Panc1 (cell line): Measurements from ENCODE around the gene ATG10. TPM values are rescaled to one million over a fixed set of nuclear protein-coding genes. Genes with fewer than 3 reads are reported as not detected.

Experiments used
- ATAC-seq: fragments of 200-7000 bp; cut with Tn5 transposase; 2 replicates; pipeline ENCODE4 v1.9.1; 2020; ENCODE audit warnings: mild to moderate bottlenecking, moderate library complexity
- BruUV-seq: library from RNA; stranded (reverse); fragments of 400-500 nt; replicated peaks from 2 replicates; lab custom pipeline; 2021; lab: Mats Ljungman, UMichigan
- CTCF ChIA-PET: fragments of 300-600 bp; sonication (Branson Sonifier 250); formaldehyde crosslinking; loops from one replicate; lab custom pipeline; 2022; ENCODE audit warnings: antibody characterized with exemption; lab: Charles Lee
- POLR2A ChIA-PET: fragments of 300-600 bp; sonication (Branson Sonifier 250); formaldehyde crosslinking; loops from one replicate; lab custom pipeline; 2022; ENCODE audit warnings: antibody characterized with exemption; lab: Charles Lee
- DNase-seq: peaks from one replicate; pipeline ENCODE4 v3.0.0-alpha.2; 2010; ENCODE audit warnings: low read depth, low spot score
- H3K27ac ChIP-seq: 2 replicates; pipeline ENCODE4 v1.5.1; 2011; ENCODE audit warnings: mild to moderate bottlenecking, low read length, inconsistent platforms
- H3K27me3 ChIP-seq: fragments of 200-500 bp; sonication (Bioruptor generic); 2 replicates; pipeline ENCODE4 v1.6.0; 2014; ENCODE audit warnings: low read length, inconsistent platforms; ENCODE audit not compliant: control insufficient read depth, insufficient read depth
- H3K36me3 ChIP-seq: fragments of 200-500 bp; sonication (Bioruptor generic); 2 replicates; pipeline ENCODE4 v1.5.1; 2014; ENCODE audit warnings: inconsistent platforms, mild to moderate bottlenecking, low read length, moderate library complexity; ENCODE audit not compliant: control insufficient read depth, insufficient read depth
- H3K4me1 ChIP-seq: 2 replicates; pipeline ENCODE4 v1.5.1; 2011; ENCODE audit warnings: inconsistent platforms, mild to moderate bottlenecking, low read length, moderate library complexity; ENCODE audit not compliant: control insufficient read depth, insufficient read depth
- H3K4me3 ChIP-seq, 2 experiments: 2 replicates each; pipeline ENCODE4 v1.5.1; 2011 to 2012; ENCODE audit warnings: low read depth in 2 of 2, low read length in 2 of 2, mild to moderate bottlenecking in 2 of 2, inconsistent platforms in 1 of 2, moderate library complexity in 1 of 2
- H3K9me3 ChIP-seq: fragments of 200-500 bp; sonication (Bioruptor generic); 2 replicates; pipeline ENCODE4 v1.5.1; 2014; ENCODE audit warnings: low read depth, mild to moderate bottlenecking, inconsistent platforms, low read length, moderate library complexity; ENCODE audit not compliant: control insufficient read depth, insufficient read depth
- POLR2AphosphoS5 ChIP-seq: IDR thresholded peaks from 2 replicates; pipeline ENCODE4 v1.6.1; 2012; ENCODE audit warnings: mild to moderate bottlenecking, low read depth, low read length, moderate library complexity
- SIN3A ChIP-seq: IDR thresholded peaks from 2 replicates; pipeline ENCODE4 v1.6.1; 2012; ENCODE audit warnings: low read depth, mild to moderate bottlenecking, low read length, moderate library complexity, borderline replicate concordance; ENCODE audit not compliant: insufficient read depth
- TCF7L2 ChIP-seq: IDR thresholded peaks from 2 replicates; pipeline ENCODE4 v1.6.1; 2011; ENCODE audit warnings: mild to moderate bottlenecking, low read depth, low read length, inconsistent platforms
- in situ Hi-C: cut with HindIII; loops from 2 replicates; pipeline ENCODE4 v1.10.0; 2016; ENCODE audit warnings: low sequenced_read_pairs, low pct_unique_long_range_greater_than_20kb
- intact Hi-C: fragments of 100-400 bp; cut with micrococcal nuclease; formaldehyde crosslinking; loops from one replicate; pipeline ENCODE4 v1.10.0; 2022; ENCODE audit not compliant: unreplicated experiment
- total RNA-seq: library from RNA; stranded (reverse); gene quantifications from one replicate; pipeline ENCODE4 v1.2.1, GENCODE V29; 2021; ENCODE audit not compliant: unreplicated experiment
- TF ChIP-seq, protein P1 (sequence below): fragments of 450-650 bp; IDR thresholded peaks from 2 replicates; pipeline ENCODE4 v1.5.1; 2017; ENCODE audit warnings: mild to moderate bottlenecking
- TF ChIP-seq, protein P2 (sequence below), 2 experiments: IDR thresholded peaks; 2 replicates each; pipeline ENCODE4 v1.6.1; 2011 to 2012; ENCODE audit warnings: low read depth in 2 of 2, control low read depth in 1 of 2, low read length in 1 of 2, mild to moderate bottlenecking in 1 of 2, moderate library complexity in 1 of 2; ENCODE audit not compliant: insufficient read depth in 1 of 2

ATG10 gene
- total RNA-seq, 1 experiment from 2014 or later, result 14.0 TPM

DNA sequence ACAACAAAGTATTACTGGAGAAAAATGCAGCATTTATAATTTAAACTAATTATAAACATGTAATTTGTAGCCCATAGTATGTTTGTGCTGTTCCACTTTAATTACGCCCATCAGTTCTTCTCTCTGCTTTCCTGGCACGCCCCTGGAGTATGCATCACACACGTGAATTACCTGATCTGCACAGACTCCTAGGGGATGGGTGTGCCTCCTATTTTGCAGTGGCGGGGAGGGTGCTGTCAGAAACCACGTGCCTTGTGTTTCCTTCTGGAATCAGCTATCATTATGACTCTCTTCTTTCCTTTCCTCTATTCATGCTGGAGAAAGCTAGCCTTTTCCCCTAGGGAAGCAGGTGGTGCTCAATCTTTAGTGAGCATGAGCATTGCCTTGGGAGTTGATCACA lies 263.1 kb downstream of the ATG10 start:
- no peaks in the 10 kb centered on the region for H3K36me3 ChIP-seq
- TF ChIP-seq, protein P1, sequence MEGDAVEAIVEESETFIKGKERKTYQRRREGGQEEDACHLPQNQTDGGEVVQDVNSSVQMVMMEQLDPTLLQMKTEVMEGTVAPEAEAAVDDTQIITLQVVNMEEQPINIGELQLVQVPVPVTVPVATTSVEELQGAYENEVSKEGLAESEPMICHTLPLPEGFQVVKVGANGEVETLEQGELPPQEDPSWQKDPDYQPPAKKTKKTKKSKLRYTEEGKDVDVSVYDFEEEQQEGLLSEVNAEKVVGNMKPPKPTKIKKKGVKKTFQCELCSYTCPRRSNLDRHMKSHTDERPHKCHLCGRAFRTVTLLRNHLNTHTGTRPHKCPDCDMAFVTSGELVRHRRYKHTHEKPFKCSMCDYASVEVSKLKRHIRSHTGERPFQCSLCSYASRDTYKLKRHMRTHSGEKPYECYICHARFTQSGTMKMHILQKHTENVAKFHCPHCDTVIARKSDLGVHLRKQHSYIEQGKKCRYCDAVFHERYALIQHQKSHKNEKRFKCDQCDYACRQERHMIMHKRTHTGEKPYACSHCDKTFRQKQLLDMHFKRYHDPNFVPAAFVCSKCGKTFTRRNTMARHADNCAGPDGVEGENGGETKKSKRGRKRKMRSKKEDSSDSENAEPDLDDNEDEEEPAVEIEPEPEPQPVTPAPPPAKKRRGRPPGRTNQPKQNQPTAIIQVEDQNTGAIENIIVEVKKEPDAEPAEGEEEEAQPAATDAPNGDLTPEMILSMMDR, result no peak
- H3K9me3 ChIP-seq, result no peaks in the 10 kb centered on the region
- no peak for DNase-seq
- no TSS peak for BruUV-seq
- H3K27ac ChIP-seq, result no peak overlapping the region
- no peaks in the 10 kb centered on the region for H3K27me3 ChIP-seq
- ATAC-seq, result no peak
- no peaks in the 10 kb centered on the region for H3K4me1 ChIP-seq
- intact Hi-C loops, result no loop called here
- in situ Hi-C loops, result no loop called here
- POLR2A ChIA-PET, result no interaction called here
- CTCF ChIA-PET, result no interaction called here
- no peak overlapping the region for H3K4me3 ChIP-seq

DNA sequence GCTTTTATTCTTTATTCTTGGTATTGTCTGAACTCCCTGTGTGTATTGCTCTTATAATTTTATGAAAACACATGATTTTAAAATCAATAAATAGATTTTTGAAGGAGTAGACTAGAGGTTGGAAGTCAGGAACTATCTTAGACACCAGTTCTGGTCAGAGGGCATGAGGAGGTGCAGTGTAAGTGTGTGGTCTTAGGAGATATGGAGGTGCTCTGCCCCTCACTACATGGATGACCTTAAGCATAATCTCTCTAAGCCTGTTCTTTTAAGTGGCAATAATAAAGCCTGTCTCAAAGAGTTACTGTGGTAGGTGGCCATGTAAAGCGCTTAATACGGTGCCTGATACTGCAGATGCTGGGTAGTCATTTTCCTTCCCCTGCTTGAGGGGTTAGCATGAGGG lies 272.3 kb downstream of the ATG10 start:
- ATAC-seq (no peak), DNase-seq (no peak)
- H3K36me3 ChIP-seq, result no peaks in the 10 kb centered on the region; the same call in 1 of the 2 replicates
- ChIA-PET CTCF (no interaction called here), POLR2A (no interaction called here)
- TF ChIP-seq TCF7L2, result no peak
- TF ChIP-seq POLR2AphosphoS5, result no peak
- TF ChIP-seq, protein P1, result no peak
- in situ Hi-C loops, result no loop called here
- intact Hi-C loops, result no loop called here
- no peak overlapping the region for H3K27ac ChIP-seq
- H3K9me3 ChIP-seq, result peaks cover 12% of the 10 kb centered on the region; the same call in 1 of the 2 replicates
- no peak overlapping the region for H3K4me3 ChIP-seq
- no peaks in the 10 kb centered on the region for H3K27me3 ChIP-seq
- no TSS peak for BruUV-seq
- H3K4me1 ChIP-seq, result no peaks in the 10 kb centered on the region

DNA sequence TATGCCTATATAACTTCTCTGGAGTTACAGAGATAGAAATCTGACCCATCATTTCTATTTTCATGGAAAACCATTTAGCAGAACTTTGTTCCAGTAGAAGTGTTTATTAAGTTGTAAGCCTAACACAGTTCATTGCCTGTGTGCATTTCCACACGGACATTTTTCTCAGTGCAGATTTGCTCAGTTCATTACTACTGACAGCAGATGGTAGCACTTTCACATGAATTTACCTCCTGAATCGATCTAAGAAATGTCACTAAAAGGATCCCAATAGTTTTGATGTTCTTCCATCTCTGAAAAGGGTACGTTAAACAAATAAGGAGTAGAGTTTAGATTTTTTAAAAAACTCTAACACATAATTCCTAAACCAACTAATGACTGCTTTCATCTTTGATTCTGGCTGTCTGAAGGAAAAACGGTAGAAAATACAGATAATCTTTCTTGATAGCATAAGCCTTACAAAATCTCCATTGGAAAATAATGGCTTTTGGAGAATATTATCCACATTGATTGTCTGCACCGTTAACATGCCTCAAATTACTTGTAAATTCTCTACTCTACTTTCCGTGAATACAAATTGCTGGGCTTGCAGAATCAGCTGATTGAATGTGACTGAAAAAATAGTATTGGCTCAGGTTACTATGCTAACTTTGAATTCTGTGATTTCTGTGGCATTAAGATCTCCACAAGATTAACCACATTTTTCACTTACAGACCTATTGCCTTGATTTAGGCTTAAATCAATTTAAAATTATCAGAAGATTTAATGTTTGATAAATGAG lies 273.2 kb downstream of the ATG10 start:
- Histone ChIP-seq H3K4me3 (no peak overlapping the region), H3K4me1 (no peaks in the 10 kb centered on the region), H3K27ac (no peak overlapping the region), H3K9me3 (peaks cover 12% of the 10 kb centered on the region; the same call in 1 of the 2 replicates), H3K36me3 (no peaks in the 10 kb centered on the region; the same call in 1 of the 2 replicates), H3K27me3 (no peaks in the 10 kb centered on the region)
- ChIA-PET CTCF (no interaction called here), POLR2A (no interaction called here)
- no TSS peak for BruUV-seq
- TF ChIP-seq POLR2AphosphoS5 (no peak), TCF7L2 (no peak), SIN3A (no peak)
- TF ChIP-seq, protein P2, sequence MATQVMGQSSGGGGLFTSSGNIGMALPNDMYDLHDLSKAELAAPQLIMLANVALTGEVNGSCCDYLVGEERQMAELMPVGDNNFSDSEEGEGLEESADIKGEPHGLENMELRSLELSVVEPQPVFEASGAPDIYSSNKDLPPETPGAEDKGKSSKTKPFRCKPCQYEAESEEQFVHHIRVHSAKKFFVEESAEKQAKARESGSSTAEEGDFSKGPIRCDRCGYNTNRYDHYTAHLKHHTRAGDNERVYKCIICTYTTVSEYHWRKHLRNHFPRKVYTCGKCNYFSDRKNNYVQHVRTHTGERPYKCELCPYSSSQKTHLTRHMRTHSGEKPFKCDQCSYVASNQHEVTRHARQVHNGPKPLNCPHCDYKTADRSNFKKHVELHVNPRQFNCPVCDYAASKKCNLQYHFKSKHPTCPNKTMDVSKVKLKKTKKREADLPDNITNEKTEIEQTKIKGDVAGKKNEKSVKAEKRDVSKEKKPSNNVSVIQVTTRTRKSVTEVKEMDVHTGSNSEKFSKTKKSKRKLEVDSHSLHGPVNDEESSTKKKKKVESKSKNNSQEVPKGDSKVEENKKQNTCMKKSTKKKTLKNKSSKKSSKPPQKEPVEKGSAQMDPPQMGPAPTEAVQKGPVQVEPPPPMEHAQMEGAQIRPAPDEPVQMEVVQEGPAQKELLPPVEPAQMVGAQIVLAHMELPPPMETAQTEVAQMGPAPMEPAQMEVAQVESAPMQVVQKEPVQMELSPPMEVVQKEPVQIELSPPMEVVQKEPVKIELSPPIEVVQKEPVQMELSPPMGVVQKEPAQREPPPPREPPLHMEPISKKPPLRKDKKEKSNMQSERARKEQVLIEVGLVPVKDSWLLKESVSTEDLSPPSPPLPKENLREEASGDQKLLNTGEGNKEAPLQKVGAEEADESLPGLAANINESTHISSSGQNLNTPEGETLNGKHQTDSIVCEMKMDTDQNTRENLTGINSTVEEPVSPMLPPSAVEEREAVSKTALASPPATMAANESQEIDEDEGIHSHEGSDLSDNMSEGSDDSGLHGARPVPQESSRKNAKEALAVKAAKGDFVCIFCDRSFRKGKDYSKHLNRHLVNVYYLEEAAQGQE (IDR thresholded peaks at IDR 0.05; ENCODE audit: insufficient read depth in 1 of 2, low read depth in 2 of 2, low read length in 1 of 2), result no peak
- TF ChIP-seq, protein P1, result no peak
- ATAC-seq, result no peak
- in situ Hi-C loops, result no loop called here
- DNase-seq, result no peak
- intact Hi-C loops, result no loop called here
